Fibroblast of lung (primary cell): ENCODE measurements around the gene CREBL2.

ENCODE experiments used
- CTCF ChIP-seq, 2 donors: IDR thresholded peaks in 1 of 2; conservative IDR thresholded peaks in 1 of 2; 1 replicate in 1 of 2; 2 replicates in 1 of 2; pipeline ENCODE4 v1.5.1; 2011 to 2012; ENCODE audit warnings: low read length in 2 of 2, control low read depth in 1 of 2, inconsistent platforms in 1 of 2, low read depth in 1 of 2, mild to moderate bottlenecking in 1 of 2
- EZH2 ChIP-seq: IDR thresholded peaks from 2 replicates; pipeline ENCODE4 v1.5.1; 2012; ENCODE audit warnings: low read length, control low read depth, mild to moderate bottlenecking; ENCODE audit errors: missing control alignments

GRCh38 chr12:12668005-12668404 is 56.3 kb downstream of the CREBL2 start:
- no peak for TF ChIP-seq CTCF (conservative IDR thresholded peaks at IDR 0.05 in 1 of 2, IDR thresholded peaks at IDR 0.05 in 1 of 2; ENCODE audit: low read depth in 1 of 2, low read length in 2 of 2)
- no peak for TF ChIP-seq EZH2
